ENCODE data around the gene CABP1. TPM values are rescaled to one million over a fixed set of nuclear protein-coding genes. Genes with fewer than 3 reads are reported as not detected.

Gene CABP1
- total and polyA plus RNA-seq, 2 of the 13 experiments (the other 11 are each of a cell fraction or from before 2014, with no cell fraction given), result not detected

DNA sequence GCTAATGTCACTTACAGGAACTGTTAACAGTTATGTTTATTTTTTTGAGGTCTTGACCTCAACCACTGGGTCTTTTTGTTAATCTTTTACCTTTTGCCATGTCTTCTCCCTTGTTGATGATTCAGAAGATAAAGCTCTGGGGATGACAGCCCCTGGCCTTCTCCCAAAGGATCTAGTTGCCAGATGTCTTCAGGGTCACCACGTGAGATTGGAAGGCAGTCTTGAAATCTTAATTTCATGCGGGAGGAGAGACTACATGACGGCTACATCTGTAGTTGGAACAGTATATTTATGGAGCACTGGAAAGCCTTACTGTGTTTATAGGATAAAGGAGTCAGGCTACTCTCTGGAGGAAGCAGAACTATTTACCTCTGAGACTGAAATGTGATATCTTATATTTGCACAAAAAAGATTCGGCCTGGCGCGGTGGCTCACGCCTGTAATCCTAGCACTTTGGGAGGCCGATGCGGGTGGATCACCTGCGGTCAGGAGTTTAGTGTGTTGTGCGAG, 52.2 kb downstream of the CABP1 start (continued):
- TF ChIP-seq, protein P1, sequence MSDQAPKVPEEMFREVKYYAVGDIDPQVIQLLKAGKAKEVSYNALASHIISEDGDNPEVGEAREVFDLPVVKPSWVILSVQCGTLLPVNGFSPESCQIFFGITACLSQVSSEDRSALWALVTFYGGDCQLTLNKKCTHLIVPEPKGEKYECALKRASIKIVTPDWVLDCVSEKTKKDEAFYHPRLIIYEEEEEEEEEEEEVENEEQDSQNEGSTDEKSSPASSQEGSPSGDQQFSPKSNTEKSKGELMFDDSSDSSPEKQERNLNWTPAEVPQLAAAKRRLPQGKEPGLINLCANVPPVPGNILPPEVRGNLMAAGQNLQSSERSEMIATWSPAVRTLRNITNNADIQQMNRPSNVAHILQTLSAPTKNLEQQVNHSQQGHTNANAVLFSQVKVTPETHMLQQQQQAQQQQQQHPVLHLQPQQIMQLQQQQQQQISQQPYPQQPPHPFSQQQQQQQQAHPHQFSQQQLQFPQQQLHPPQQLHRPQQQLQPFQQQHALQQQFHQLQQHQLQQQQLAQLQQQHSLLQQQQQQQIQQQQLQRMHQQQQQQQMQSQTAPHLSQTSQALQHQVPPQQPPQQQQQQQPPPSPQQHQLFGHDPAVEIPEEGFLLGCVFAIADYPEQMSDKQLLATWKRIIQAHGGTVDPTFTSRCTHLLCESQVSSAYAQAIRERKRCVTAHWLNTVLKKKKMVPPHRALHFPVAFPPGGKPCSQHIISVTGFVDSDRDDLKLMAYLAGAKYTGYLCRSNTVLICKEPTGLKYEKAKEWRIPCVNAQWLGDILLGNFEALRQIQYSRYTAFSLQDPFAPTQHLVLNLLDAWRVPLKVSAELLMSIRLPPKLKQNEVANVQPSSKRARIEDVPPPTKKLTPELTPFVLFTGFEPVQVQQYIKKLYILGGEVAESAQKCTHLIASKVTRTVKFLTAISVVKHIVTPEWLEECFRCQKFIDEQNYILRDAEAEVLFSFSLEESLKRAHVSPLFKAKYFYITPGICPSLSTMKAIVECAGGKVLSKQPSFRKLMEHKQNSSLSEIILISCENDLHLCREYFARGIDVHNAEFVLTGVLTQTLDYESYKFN (CRISPR knock-in tag; conservative IDR thresholded peaks at IDR 0.05), result peak; percentile 67
- 0 out of 2 replicates have a peak, but pooled peaks have one; percentile 15 for TF ChIP-seq ZNF501 (CRISPR knock-in tag; IDR thresholded peaks at IDR 0.05)
- TF ChIP-seq, protein P2, sequence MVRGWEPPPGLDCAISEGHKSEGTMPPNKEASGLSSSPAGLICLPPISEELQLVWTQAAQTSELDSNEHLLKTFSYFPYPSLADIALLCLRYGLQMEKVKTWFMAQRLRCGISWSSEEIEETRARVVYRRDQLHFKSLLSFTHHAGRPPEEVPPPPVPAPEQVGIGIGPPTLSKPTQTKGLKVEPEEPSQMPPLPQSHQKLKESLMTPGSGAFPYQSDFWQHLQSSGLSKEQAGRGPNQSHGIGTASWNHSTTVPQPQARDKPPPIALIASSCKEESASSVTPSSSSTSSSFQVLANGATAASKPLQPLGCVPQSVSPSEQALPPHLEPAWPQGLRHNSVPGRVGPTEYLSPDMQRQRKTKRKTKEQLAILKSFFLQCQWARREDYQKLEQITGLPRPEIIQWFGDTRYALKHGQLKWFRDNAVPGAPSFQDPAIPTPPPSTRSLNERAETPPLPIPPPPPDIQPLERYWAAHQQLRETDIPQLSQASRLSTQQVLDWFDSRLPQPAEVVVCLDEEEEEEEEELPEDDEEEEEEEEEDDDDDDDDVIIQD (CRISPR knock-in tag; IDR thresholded peaks at IDR 0.05; ENCODE audit: low read depth), result no peak
- TF ChIP-seq SOX6 (IDR thresholded peaks at IDR 0.05), result no peak
- TF ChIP-seq SOX6 (CRISPR knock-in tag; IDR thresholded peaks at IDR 0.05), result peak; percentile 91
- TF ChIP-seq RELA (CRISPR knock-in tag; IDR thresholded peaks at IDR 0.05), result no peak
- TF ChIP-seq ZNF614 (CRISPR knock-in tag; IDR thresholded peaks at IDR 0.05; ENCODE audit: borderline replicate concordance), result 0 out of 2 replicates have a peak, but pooled peaks have one; percentile 32
- no peak for TF ChIP-seq GABPA (IDR thresholded peaks at IDR 0.05; ENCODE audit: low read depth, low read length)
- TF ChIP-seq GABPA (CRISPR knock-in tag; IDR thresholded peaks at IDR 0.05; ENCODE audit: low read depth), result peak; percentile 35; the same call in 1 of the 2 replicates

DNA sequence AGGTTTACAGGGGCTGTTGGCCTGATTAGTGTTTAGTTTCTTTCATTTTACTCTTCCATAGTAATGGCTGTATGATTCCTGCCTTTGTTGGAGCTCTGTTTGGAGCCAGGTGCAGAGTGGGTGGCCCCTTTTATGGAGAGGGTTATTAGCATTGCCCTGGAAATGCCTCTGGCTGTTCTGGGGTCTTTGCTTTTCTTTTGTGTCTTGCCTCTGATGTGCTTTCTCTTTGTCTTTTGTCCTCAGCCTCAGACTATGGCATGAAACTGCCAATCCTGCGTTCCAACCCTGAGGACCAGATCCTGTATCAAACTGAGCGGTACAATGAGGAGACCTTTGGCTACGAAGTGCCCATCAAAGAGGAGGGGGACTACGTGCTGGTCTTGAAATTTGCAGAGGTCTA, 53.4 kb downstream of the CABP1 start:
- Histone ChIP-seq H3K79me2 (ENCODE audit: insufficient read depth, low read length) (peaks cover 63% of the 10 kb centered on the region), H3K36me3 (replicated peaks in 1 of 2; ENCODE audit: control insufficient read depth in 1 of 2, insufficient read depth in 2 of 2, low read length in 2 of 2) (peaks cover 28 to 58% of the 10 kb centered on the region in 2 experiments), H3K27ac (ENCODE audit: extremely low read length, insufficient read depth, low read length) (no peak overlapping the region), H3K27me3 (ENCODE audit: control insufficient read depth in 1 of 2, insufficient read depth in 2 of 2, low read length in 2 of 2) (no peaks in the 10 kb centered on the region), H2AFZ (ENCODE audit: low read length) (no peak overlapping the region), H4K20me1 (ENCODE audit: insufficient read depth, low read length) (peaks cover 36% of the 10 kb centered on the region), H3K9me3 (ENCODE audit: low read length) (no peaks in the 10 kb centered on the region), H3K4me1 (ENCODE audit: insufficient read depth, low read length) (peaks cover 53% of the 10 kb centered on the region), H3K9ac (ENCODE audit: insufficient read depth, low read depth, low read length) (no peak overlapping the region), H3K4me2 (ENCODE audit: low read depth, low read length) (no peak overlapping the region), H3K4me3 (replicated peaks in 1 of 3; ENCODE audit: insufficient read depth in 1 of 3, low read depth in 2 of 3, low read length in 3 of 3) (no peak overlapping the region)
- TF ChIP-seq XBP1 (CRISPR knock-in tag; IDR thresholded peaks at IDR 0.05), result no peak
- no peak for TF ChIP-seq ZNF17 (CRISPR knock-in tag; IDR thresholded peaks at IDR 0.05)
- TF ChIP-seq MED8 (CRISPR knock-in tag; IDR thresholded peaks at IDR 0.05; ENCODE audit: insufficient replicate concordance), result no peak
- TF ChIP-seq TBL1XR1 (IDR thresholded peaks at IDR 0.05; ENCODE audit: borderline replicate concordance, low read length, partially characterized antibody), result no peak
- TF ChIP-seq, protein P3, sequence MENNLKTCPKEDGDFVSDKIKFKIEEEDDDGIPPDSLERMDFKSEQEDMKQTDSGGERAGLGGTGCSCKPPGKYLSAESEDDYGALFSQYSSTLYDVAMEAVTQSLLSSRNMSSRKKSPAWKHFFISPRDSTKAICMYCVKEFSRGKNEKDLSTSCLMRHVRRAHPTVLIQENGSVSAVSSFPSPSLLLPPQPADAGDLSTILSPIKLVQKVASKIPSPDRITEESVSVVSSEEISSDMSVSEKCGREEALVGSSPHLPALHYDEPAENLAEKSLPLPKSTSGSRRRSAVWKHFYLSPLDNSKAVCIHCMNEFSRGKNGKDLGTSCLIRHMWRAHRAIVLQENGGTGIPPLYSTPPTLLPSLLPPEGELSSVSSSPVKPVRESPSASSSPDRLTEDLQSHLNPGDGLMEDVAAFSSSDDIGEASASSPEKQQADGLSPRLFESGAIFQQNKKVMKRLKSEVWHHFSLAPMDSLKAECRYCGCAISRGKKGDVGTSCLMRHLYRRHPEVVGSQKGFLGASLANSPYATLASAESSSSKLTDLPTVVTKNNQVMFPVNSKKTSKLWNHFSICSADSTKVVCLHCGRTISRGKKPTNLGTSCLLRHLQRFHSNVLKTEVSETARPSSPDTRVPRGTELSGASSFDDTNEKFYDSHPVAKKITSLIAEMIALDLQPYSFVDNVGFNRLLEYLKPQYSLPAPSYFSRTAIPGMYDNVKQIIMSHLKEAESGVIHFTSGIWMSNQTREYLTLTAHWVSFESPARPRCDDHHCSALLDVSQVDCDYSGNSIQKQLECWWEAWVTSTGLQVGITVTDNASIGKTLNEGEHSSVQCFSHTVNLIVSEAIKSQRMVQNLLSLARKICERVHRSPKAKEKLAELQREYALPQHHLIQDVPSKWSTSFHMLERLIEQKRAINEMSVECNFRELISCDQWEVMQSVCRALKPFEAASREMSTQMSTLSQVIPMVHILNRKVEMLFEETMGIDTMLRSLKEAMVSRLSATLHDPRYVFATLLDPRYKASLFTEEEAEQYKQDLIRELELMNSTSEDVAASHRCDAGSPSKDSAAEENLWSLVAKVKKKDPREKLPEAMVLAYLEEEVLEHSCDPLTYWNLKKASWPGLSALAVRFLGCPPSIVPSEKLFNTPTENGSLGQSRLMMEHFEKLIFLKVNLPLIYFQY (CRISPR knock-in tag; IDR thresholded peaks at IDR 0.05; ENCODE audit: borderline replicate concordance), result no peak
- no peak for TF ChIP-seq TOE1 (CRISPR knock-in tag; IDR thresholded peaks at IDR 0.05)
- ChIA-PET POLR2A (no interaction called here), CTCF (ENCODE audit: low intra/inter-chr PET ratio, low total read pairs) (no interaction called here)
- intact Hi-C loops (cut with micrococcal nuclease; ENCODE audit: unreplicated experiment) (no loop called here), in situ Hi-C loops (cut with HindIII; ENCODE audit: extremely low pct_ligation_motif_present, low pct_unique_long_range_greater_than_20kb) (no loop called here)
- DNase-seq (ENCODE audit: low spot score) (no peak), ATAC-seq (no peak), FAIRE-seq (no peak)
- 98% methylated on average over 4 of the region's 4 CpGs for WGBS (ENCODE audit: low lambda C conversion rate)
- no TSS peak for BruUV-seq (replicated peaks)
